Vagina (tissue), 2 donors: ENCODE measurements around the gene TRIM37.

Source experiments
- CTCF ChIP-seq, 3 experiments: fragments of 450-650 bp in 2 of 3; fragments of 200-600 bp in 1 of 3; sonication (generic) in 1 of 3; IDR thresholded peaks; one replicate each; pipeline ENCODE4 v1.5.1; 2017 to 2019; ENCODE audit warnings: antibody characterized with exemption in 3 of 3, mild to moderate bottlenecking in 2 of 3, moderate library complexity in 2 of 3
- POLR2A ChIP-seq, 2 donors: fragments of 450-650 bp; IDR thresholded peaks; one replicate each; pipeline ENCODE4 v1.6.1; 2017; ENCODE audit warnings: antibody characterized with exemption in 2 of 2, mild to moderate bottlenecking in 2 of 2, moderate library complexity in 2 of 2

- TF ChIP-seq CTCF (IDR thresholded peaks at IDR 0.05) (no peak), POLR2A (IDR thresholded peaks at IDR 0.05) (no peak)
Measured at GRCh38 chr17:58985367-58985766, 121.3 kb downstream of the TRIM37 start.
